ENCODE measurements around the gene IPO4.

- no peak for TF ChIP-seq POLR2A (IDR thresholded peaks at IDR 0.05)
- TF ChIP-seq, protein P1, sequence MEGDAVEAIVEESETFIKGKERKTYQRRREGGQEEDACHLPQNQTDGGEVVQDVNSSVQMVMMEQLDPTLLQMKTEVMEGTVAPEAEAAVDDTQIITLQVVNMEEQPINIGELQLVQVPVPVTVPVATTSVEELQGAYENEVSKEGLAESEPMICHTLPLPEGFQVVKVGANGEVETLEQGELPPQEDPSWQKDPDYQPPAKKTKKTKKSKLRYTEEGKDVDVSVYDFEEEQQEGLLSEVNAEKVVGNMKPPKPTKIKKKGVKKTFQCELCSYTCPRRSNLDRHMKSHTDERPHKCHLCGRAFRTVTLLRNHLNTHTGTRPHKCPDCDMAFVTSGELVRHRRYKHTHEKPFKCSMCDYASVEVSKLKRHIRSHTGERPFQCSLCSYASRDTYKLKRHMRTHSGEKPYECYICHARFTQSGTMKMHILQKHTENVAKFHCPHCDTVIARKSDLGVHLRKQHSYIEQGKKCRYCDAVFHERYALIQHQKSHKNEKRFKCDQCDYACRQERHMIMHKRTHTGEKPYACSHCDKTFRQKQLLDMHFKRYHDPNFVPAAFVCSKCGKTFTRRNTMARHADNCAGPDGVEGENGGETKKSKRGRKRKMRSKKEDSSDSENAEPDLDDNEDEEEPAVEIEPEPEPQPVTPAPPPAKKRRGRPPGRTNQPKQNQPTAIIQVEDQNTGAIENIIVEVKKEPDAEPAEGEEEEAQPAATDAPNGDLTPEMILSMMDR (IDR thresholded peaks at IDR 0.05), result no peak
Measured at GRCh38 chr14:24143511-24143910, 45.1 kb downstream of the IPO4 start.
